Renal cortical epithelial cell (primary cell): Measurements from ENCODE around the gene ASXL1. TPM values are rescaled to one million over a fixed set of nuclear protein-coding genes. Genes with fewer than 3 reads are reported as not detected.
"Not testable (repeated sequence)": the region's sequence is repeated elsewhere in the genome, so short reads cannot be mapped to it uniquely, and the experiment has no call there.

Experiments used
- DNase-seq: peaks from one replicate; pipeline ENCODE4 v3.0.0-alpha.2; 2011; ENCODE audit warnings: low read depth
- total RNA-seq: library from RNA; depleted of rRNA; stranded (reverse); fragments of >200 nt; gene quantifications from 2 replicates; pipeline ENCODE4 v1.2.3, GENCODE V29; 2014

The ASXL1 gene
- total RNA-seq, 1 donor from 2014 or later, result 54.8 TPM

DNA sequence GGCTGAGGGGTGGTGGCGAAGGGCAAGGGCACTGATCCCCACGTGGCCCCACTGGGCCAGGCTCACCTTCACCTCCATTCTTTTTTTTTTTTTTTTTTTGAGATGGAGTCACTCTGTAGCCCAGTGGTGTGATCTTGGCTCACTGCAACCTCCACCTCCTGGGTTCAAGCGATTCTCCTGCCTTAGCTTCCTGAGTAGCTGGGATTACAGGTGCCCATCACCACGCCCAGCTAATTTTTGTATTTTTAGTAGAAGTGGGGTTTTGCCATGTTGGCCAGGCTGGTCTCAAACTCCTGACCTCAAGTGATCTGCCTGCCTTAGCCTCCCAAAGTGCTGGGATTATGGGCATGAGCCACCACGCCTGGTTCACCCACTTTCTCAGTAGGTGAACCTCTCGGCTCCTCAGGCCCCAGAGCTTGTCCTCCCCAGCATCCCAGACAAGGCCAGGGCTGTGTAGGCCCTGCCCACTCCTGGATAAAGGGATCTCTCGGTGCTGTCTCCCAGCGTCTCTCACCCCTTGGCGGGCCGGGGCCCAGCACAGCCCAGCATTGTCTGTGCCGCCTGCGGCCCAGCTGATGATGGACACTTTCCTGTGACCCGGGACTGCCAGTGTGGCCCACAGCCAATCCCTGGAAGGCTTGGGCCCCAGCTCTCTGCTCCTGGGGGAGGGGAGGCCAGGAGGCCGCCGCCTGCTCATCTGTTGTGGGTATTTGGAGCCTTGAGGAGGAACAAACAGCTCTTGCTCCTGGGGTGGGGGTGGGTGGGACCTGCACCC lies 108.0 kb downstream of the ASXL1 start:
- DNase-seq, result not testable (repeated sequence)

- DNase-seq, result no peak
Measured at GRCh38 chr20:32466739-32467505, 108.8 kb downstream of the ASXL1 start.

GRCh38 chr20:32467506-32468312 lies 109.6 kb downstream of the ASXL1 start:
- no peak for DNase-seq

DNA sequence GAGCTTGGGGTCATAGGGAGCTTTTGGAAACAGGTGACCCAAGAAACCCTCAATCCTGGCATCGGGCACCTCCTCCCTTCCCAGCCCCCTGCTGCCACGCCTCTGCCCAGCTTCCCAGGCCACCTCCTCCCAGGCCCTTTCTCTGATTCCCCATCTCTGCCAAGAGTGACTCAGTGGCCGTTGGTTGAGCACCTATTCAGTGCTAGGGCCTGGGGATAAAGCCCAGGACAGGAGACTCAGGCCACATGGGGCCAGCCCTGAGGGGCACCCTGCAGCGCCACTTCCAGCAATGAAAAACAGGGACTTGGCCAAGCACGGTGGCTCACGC lies 110.1 kb downstream of the ASXL1 start:
- DNase-seq, result no peak

DNA sequence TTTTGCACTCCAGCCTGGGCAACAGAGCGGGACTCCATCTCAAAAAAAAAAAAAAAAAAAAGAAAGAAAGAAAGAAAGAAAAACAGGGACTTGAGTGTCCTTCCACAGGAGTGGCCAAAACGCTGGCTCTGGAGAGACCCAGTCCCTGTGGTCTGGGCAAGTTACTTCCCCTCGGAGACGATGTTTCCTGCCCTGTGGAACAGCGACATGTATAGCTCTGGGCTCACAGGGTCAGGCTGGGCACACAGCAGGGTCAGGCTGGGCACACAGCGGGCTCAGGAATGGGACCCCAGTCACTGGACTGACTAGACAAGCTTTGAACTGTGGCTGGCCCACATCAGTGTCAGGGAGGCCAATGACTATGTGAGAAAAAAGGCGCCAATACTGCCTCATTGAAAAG lies 110.7 kb downstream of the ASXL1 start:
- no peak for DNase-seq

DNA sequence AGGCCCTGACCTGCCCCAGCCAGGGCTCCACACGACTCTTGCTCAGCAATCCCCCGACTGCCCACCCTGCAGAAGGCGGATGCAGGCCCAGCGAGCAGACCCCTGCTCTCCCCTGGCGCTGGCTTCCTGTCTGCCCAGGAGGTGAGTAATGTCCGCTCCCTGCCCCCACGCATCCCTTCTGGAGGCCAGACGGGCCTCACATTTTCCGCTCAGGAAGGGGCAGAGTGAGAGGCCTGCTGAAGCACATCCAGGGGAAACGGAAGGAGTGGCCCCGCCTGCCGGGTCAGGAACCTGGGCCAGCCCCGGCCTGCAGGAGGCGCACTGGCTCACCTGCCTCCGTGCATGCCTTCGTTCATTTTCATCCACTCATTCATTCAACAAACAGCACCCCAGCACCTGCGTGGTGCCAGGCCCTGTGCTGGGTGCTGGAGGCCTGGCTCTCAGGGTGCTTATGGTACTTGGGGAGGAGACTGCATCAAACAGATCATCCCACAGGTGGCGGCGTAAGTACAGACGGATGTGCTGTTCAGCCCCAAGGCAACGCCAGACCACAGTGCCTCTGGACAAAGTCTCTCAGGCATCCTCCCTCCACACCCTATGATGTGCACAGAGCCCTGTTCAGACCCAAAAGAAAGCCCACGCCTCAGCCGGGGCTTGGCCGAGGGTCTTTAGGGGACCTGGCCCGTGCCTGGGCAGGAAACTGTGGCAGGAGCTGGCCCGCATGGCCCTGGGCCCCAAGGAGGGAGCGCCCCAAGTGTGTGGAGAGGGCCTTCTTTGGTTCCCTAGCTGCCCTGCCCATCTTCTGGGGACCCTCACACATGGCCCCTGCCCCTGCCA lies 112.1 kb downstream of the ASXL1 start:
- peak; percentile 29 for DNase-seq

DNA sequence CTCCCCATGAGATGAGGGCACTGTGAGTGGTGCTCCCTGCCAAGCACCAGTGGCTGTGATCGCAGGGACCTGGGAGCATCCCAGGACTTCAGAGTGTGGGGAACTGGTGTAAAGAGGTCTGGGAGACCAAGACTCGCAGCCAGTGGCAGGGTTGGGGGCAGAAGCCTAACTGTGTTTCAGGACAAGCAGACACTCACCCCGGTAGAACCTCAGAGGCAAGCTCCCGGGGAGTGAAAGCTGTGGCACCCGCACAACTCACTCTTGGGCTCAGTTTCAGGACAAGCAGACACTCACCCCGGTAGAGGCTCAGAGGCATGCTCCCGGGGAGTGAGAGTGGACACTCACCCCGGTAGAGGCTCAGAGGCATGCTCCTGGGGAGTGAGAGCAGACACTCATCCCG lies 112.8 kb downstream of the ASXL1 start:
- no peak for DNase-seq

DNA sequence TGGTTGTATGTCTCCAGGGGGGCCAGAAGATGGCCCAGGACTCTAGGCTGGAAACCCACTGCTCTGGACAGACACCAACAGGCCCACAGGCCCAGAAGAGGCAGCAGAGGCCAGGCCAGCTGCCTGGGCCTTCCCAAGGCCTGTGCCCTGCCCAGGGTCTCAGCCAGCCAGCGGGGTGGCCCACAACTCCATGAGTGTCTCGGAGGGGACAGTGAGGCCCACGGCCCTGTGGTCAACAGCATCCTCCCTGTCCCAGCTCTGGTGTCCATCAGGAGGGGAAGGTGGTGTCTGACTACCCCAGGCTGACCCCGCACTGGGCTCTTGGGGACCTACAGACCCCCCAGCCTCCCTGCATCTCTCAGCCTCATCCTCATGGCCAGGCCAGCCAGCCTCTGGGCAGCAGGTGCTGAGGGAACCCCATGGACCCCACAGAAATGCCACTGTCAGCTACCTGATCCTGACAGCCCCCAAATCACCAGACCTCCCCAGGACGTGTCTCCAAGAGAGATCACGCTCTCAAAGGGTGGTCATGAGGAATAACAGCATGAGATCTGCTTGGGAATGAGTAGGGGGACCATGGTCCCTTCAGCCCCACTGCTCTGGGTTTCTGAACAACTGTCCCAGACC lies 114.6 kb downstream of the ASXL1 start:
- no peak for DNase-seq

DNA sequence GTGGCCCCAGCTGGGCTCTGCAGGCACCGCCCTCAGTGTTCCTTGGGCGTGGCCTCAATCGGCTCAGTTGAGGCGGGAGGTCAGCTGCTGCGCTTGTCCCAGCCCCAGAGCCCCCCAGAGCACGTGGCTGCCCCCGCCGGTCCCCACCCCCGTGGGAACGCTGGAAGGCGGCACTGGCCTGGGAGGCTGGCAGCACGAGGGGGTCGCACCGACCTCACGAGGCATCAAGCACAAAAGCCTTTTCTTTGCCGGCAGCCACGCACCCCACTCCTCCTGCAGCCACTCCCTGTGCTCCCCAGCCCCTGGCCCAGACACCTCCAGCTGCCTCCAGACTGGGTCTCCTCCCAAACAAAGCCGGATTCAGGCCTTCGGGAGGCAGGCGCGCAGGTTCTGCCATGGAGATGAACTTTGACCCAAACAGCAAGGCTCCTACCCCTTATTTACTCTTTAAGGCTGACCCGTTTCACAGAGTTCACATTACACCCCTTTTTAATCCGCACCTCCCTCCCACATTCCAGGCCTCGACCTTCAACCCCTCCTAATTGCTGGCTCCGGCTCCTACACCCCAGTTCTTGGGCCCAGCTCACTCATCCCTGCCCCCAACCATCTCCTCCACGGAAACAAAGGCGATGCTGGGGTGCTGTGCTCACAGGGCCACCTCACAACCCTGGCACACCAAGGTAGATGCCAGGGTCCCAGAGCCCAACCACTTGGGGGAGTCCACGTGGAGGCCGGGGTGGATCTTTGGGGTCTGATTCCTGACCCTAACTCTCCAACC lies 115.3 kb downstream of the ASXL1 start:
- no peak for DNase-seq

DNA sequence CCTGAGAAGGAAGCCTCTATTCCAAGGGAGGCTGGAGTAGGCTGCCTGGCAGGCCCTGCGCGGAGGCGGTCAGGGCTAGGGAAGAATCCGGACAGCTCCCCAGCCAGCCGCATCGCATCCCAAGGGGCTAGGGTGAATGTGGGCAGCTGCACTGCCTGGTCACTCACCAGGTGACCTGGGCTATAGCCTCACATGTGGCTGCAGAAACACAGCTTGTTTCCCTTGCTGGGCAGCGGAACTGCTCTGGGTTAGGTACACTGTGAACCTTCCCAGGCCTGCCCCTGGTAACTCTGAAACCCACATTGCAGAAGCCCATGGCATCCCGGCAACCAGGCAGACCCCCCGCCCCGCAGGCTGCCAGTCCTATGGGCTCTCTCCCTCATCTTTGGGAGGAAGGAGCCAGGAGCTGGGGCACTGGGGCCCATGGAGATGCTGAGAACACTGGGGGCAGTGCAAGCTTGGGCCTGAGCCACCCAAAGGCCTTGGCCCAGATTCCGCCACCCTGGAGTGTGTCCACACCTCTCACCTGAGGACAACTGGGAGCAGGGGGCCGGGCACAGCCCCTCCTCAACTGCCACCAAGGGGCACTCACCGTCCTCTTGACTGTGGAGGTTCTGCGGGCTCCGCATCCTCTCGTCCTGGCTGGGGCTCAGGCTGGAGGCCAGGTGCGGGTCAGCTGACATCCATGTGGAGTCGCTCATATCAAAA lies 116.0 kb downstream of the ASXL1 start:
- DNase-seq, result no peak

GRCh38 chr20:32474717-32474966 lies 116.5 kb downstream of the ASXL1 start:
- DNase-seq, result no peak

DNA sequence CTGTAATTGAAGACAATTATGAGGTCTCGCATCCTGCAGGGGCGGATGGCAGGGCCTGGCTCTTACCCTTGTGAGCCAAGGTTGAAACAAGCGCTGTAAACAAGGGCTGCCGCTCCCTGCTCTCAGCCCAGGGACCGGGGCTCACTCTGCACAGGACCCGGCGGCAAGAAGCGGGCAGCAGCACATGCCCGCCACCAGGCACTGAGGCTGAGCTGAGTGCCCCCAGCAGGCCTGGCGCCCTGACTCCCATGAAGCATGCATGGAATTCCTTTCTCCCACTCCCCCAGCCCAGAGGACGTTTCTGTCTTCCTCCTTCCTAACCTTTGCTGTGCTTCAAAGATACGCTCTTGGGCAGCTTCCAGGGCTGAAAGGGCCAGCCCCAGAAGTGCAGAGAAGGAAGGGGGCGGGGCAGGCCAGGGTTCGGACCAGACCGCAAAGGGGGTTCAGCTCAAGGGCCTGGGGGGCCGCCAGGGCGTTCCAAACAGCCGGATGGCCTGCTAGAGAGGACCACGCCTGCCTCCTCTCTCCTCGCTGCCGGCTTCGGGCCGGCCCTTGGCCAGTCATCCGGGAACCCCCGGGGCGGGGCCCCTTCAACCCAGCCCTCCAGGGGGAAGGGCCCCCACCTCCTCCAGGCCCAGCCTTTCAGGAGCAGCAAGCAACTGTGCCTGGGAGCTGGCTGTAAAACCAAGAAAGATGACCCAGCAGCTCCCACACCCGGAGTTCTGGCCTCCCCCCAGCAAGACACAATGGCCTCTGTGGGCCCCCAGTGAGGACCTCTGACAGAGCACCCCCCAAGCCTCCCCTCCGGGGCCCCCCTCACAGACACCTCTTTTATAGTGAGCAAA lies 117.1 kb downstream of the ASXL1 start:
- peak; percentile 87 for DNase-seq

DNA sequence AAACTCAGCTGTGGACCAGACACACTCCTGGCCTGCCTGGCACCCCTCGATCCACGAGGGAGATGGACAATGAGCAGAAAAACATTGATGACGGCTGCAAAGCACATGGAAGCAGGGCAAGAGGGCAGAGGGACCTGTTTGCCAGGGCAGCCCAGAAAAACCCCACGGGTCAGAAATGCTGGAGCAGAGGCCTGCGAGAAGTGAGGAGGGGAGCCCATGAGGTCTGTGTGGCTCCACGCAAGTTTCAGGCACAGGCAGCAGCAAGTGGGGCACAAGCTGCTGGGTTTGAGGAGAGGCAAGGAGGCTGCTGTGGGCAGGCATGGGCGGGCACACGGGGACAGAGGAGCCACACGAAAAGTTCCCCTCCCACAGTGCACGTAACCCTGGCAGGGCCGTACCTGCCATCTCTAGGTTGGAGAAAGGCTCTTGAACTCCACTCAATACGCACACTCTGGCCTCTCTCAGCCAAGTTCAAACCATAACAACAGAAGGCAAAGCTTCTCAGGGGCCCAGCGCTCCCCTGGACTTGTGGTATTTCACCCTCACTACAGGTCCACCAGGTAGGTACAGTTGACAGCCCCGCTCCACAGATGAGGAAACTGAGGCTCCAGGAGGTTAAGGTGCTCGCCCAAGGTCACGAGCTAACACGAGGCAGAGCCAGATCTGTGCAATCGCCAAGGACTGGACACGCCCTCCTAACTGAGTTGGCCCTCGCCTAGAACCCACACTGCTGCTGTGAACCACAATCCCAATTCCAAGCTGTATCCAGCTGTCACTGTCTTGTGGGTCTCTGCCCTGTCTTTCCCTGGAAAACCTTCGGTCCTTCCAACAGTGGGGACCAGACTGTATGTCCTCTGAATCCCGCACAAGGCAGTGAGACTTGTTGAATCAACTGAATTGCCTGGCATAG lies 118.8 kb downstream of the ASXL1 start:
- no peak for DNase-seq

GRCh38 chr20:32477594-32478512 lies 119.7 kb downstream of the ASXL1 start:
- DNase-seq, result no peak

GRCh38 chr20:32478576-32478975 lies 120.4 kb downstream of the ASXL1 start:
- DNase-seq, result no peak

DNA sequence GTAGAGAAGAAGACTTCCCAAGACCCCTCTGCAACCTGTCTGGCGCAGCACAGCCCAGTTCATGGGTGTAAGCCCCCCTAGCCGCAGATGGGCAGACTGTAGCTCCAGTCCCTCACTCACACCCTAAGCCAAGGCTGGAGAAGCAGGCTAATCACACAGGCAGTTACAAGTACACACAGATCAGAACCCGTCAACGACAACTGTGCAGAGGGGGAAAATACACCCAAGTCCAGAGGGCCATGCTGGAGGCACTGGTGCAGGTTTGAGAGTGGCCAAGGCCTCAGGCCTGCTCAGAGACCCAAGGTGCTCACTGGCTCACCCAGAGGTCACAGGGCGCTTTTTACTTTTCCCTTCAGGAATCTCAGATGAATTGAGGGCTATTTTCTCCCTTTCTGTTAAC lies 120.9 kb downstream of the ASXL1 start:
- no peak for DNase-seq

DNA sequence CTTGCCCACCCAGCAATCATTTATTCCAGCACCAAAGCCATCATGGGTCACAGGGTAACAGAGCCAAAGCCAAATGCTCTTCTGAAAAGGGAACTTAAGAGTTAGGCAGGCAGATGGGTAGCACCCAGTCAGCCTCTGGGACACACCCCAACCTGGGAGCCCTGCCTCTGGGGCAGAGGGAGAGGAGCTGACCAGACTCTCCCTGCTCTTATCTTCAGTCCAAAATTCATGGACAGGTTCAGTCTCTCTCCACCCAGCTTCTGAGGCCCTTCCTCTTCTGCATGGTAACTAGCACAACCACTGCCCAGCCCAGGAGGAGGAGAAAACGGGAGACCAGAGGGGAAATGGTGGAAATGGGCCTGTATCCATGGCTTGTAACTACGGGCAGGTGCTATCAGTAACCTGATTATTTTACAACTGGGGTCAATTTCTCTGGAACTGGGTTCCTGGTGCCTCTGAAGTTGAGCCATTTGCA lies 121.6 kb downstream of the ASXL1 start:
- no peak for DNase-seq
